Liver (tissue), 3 donors: ENCODE measurements around the gene ZNF438.

Source experiments
- CTCF ChIP-seq: fragments of 150-350 bp; IDR thresholded peaks from 2 replicates; pipeline ENCODE4 v1.5.1; 2017; ENCODE audit warnings: improper control_type of control experiment, low read depth, low read length; ENCODE audit not compliant: missing input control
- MAX ChIP-seq: IDR thresholded peaks from 2 replicates; pipeline ENCODE4 v1.6.1; 2016; ENCODE audit warnings: antibody characterized with exemption
- RAD21 ChIP-seq, 2 donors: IDR thresholded peaks; 2 replicates each; pipeline ENCODE4 v1.6.1; 2016; ENCODE audit warnings: antibody characterized with exemption in 2 of 2, mild to moderate bottlenecking in 2 of 2
- SP1 ChIP-seq: IDR thresholded peaks from 2 replicates; pipeline ENCODE4 v1.6.1; 2018; ENCODE audit warnings: antibody characterized with exemption, mild to moderate bottlenecking
- ZBTB33 ChIP-seq: IDR thresholded peaks from 2 replicates; pipeline ENCODE4 v1.6.1; 2016; ENCODE audit warnings: antibody characterized with exemption
- TF ChIP-seq, protein P1 (sequence below): IDR thresholded peaks from 2 replicates; pipeline ENCODE4 v1.6.1; 2016; ENCODE audit warnings: antibody characterized with exemption, mild to moderate bottlenecking
- donor health status: healthy.
- donor health status: healthy.

GRCh38 chr10:30877111-30877510, 154.6 kb downstream of the ZNF438 start:
- no peak for TF ChIP-seq CTCF
- TF ChIP-seq, protein P1, sequence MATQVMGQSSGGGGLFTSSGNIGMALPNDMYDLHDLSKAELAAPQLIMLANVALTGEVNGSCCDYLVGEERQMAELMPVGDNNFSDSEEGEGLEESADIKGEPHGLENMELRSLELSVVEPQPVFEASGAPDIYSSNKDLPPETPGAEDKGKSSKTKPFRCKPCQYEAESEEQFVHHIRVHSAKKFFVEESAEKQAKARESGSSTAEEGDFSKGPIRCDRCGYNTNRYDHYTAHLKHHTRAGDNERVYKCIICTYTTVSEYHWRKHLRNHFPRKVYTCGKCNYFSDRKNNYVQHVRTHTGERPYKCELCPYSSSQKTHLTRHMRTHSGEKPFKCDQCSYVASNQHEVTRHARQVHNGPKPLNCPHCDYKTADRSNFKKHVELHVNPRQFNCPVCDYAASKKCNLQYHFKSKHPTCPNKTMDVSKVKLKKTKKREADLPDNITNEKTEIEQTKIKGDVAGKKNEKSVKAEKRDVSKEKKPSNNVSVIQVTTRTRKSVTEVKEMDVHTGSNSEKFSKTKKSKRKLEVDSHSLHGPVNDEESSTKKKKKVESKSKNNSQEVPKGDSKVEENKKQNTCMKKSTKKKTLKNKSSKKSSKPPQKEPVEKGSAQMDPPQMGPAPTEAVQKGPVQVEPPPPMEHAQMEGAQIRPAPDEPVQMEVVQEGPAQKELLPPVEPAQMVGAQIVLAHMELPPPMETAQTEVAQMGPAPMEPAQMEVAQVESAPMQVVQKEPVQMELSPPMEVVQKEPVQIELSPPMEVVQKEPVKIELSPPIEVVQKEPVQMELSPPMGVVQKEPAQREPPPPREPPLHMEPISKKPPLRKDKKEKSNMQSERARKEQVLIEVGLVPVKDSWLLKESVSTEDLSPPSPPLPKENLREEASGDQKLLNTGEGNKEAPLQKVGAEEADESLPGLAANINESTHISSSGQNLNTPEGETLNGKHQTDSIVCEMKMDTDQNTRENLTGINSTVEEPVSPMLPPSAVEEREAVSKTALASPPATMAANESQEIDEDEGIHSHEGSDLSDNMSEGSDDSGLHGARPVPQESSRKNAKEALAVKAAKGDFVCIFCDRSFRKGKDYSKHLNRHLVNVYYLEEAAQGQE: no peak
- TF ChIP-seq RAD21 (IDR thresholded peaks at IDR 0.05): no peak
- TF ChIP-seq MAX: no peak
- no peak for TF ChIP-seq ZBTB33
- TF ChIP-seq SP1: no peak
